GM21737 (cell line): ENCODE data around the gene EPHA2.

Source experiments
- ATAC-seq: cut with Tn5 transposase; IDR thresholded peaks from one replicate; pipeline ENCODE4 v1.9.1; 2021; ENCODE audit warnings: mild to moderate bottlenecking, moderate library complexity; ENCODE audit not compliant: unreplicated experiment

EPHA2 gene

DNA sequence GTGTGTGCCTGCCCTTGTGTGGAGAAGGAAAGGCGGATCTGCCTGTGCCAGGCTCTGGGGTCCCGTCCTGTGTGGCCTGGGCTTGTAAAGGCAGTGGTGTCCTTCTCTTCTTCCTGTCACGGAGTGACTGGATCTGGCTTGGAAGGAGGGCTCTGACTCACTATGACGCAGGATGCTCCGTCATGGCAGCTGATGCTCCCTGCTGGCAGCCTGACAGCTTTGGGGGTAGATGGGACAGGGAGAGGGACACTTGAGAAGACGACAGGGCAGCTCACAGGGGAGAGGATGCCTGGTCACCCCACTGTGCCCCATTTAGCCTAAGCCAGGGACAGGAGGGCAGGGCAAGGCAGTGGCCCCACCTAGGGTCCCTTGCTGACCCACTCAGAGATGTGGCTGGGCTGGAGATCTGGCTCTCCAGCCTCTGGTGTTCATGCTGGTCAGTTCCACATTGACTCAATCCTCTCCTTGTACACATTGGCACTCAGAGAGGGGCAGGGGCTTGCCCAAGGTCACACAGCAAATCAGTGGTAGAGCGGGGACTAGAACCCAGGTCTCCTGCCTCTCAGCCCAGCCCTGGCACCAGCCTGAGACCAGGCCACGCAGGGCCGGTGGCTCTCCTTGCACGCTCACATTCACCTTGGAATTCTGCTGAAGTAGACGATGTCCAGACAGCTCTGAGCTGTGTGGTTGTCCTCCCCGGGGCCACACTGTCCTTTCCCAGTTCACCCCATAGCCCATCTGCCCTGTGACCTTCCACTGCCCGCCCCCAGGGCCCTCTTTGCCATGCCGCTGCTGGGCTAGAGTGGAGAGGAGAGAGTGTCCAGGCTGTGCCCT is 79.6 kb downstream of the EPHA2 start:
- ATAC-seq: no peak

DNA sequence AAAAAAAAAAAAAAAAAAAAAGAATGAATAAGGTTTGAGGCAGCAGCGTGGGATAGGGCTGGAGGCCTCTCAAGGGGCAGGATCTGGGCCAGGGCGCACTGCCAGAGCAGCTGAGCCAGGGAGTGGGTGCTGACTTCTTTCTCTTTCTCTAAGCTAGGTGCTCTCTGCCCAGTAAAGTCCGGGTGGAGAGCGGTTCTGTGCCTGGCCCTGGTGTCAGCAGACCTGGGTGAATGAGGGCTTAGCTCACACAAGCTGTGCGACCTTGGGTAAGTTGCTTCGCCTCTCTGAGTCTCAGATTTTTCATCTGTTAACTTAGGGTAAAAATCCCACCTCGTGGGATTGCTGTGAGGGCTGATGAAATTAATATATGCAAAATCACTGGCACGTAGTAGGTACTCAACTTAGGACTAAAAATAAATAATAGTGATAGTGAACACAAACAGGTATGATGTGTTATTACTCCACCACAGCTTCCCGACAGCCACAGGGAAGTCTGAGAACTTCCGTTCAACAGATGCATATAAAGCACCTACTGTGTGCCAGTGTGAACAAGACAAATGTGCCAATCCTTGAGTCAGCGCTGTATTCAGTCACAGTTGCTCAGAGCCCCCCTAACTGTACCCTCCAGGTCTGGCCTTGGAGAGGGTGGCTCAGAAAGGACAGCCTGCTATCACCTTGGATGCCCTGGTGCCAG is 80.4 kb downstream of the EPHA2 start:
- ATAC-seq: no peak
